Measurements from ENCODE around the gene RPP25.
"Not testable (repeated sequence)": the region's sequence is repeated elsewhere in the genome, so short reads cannot be mapped to it uniquely, and the experiment has no call there.

Gene RPP25

GRCh38 chr15:74962219-74962618 lies 5.6 kb upstream of the RPP25 start:
- FAIRE-seq: no peak

- no peak for FAIRE-seq
Observed at GRCh38 chr15:74961616-74962015, 5.0 kb upstream of the RPP25 start.

- FAIRE-seq: no peak
Observed at GRCh38 chr15:74960995-74961588, 4.5 kb upstream of the RPP25 start.

- no peak for FAIRE-seq
Observed at GRCh38 chr15:74960286-74960685, 3.7 kb upstream of the RPP25 start.

- no peak for FAIRE-seq
Observed at GRCh38 chr15:74959586-74959939, 3.0 kb upstream of the RPP25 start.

- no peak for FAIRE-seq
Observed at GRCh38 chr15:74958908-74959585, 2.5 kb upstream of the RPP25 start.

- no peak for FAIRE-seq
Observed at GRCh38 chr15:74958320-74958907, 1.8 kb upstream of the RPP25 start.

GRCh38 chr15:74957476-74958035 lies 984 bp upstream of the RPP25 start:
- no peak for FAIRE-seq

GRCh38 chr15:74955796-74956647 lies 550 bp downstream of the RPP25 start:
- no peak for FAIRE-seq

- no peak for FAIRE-seq
Observed at GRCh38 chr15:74955017-74955416, 1.6 kb downstream of the RPP25 start.

- FAIRE-seq: no peak
Observed at GRCh38 chr15:74954515-74954914, 2.1 kb downstream of the RPP25 start.

GRCh38 chr15:74951006-74951405 lies 5.6 kb downstream of the RPP25 start:
- FAIRE-seq: no peak

GRCh38 chr15:74950078-74950908 lies 6.3 kb downstream of the RPP25 start:
- FAIRE-seq: no peak

- no peak for FAIRE-seq
Observed at GRCh38 chr15:74937590-74938371, 18.8 kb downstream of the RPP25 start, which contains the start of gene COX5A. Gene COX5A (minus strand): TSS chr15:74938073. CDS start chr15:74938014, 59 bp downstream.

GRCh38 chr15:74937272-74937589 lies 19.3 kb downstream of the RPP25 start:
- FAIRE-seq: no peak

- FAIRE-seq: not testable (repeated sequence)
Observed at GRCh38 chr15:74935193-74935592, 21.4 kb downstream of the RPP25 start.

- no peak for FAIRE-seq
Observed at GRCh38 chr15:74933573-74933972, 23.0 kb downstream of the RPP25 start.

- FAIRE-seq: peak; percentile 62
Observed at GRCh38 chr15:74928771-74929198, 27.8 kb downstream of the RPP25 start.

- FAIRE-seq: no peak
Observed at GRCh38 chr15:74924525-74924924, 32.0 kb downstream of the RPP25 start.

GRCh38 chr15:74920456-74920855 lies 36.1 kb downstream of the RPP25 start:
- FAIRE-seq: no peak

- FAIRE-seq: no peak
Observed at GRCh38 chr15:74917676-74918075, 38.9 kb downstream of the RPP25 start.
